H1 (cell line): ENCODE data around the gene TBC1D3B.

Experiments used
- CEBPB ChIP-seq: IDR thresholded peaks from 2 replicates; pipeline ENCODE4 v1.6.1; 2012; ENCODE audit warnings: low read depth, low read length
- EZH2 ChIP-seq: fragments of 200-600 bp; sonication (generic); IDR thresholded peaks from 2 replicates; pipeline ENCODE4 v1.7.1; 2012; ENCODE audit warnings: low read depth, mild to moderate bottlenecking, moderate library complexity, low read length, inconsistent platforms; ENCODE audit not compliant: severe bottlenecking
- JUND ChIP-seq: IDR thresholded peaks from 2 replicates; pipeline ENCODE4 v1.6.1; 2011; ENCODE audit warnings: mild to moderate bottlenecking, improper control_type of control experiment, low read length
- NRF1 ChIP-seq: IDR thresholded peaks from 2 replicates; pipeline ENCODE4 v1.6.1; 2011; ENCODE audit warnings: mild to moderate bottlenecking, low read depth, low read length, improper control_type of control experiment
- POLR2A ChIP-seq, 2 experiments: IDR thresholded peaks; 1 replicate in 1 of 2; 2 replicates in 1 of 2; pipeline ENCODE4 v1.6.1; 2011; ENCODE audit warnings: low read depth in 2 of 2, low read length in 2 of 2, mild to moderate bottlenecking in 2 of 2; ENCODE audit errors: control extremely low read depth in 1 of 2
- POLR2AphosphoS5 ChIP-seq: IDR thresholded peaks from 2 replicates; pipeline ENCODE4 v1.6.1; 2011; ENCODE audit warnings: low read depth, low read length
- RAD21 ChIP-seq, 2 experiments: IDR thresholded peaks in 1 of 2; conservative IDR thresholded peaks in 1 of 2; 2 replicates each; pipeline ENCODE4 v1.6.1; 2011; ENCODE audit warnings: low read depth in 2 of 2, low read length in 2 of 2, improper control_type of control experiment in 1 of 2, inconsistent platforms in 1 of 2, mild to moderate bottlenecking in 1 of 2, moderate library complexity in 1 of 2
- SIRT6 ChIP-seq: IDR thresholded peaks from one replicate; pipeline ENCODE4 v1.7.1; 2012; ENCODE audit warnings: low read length, inconsistent platforms
- SP1 ChIP-seq: IDR thresholded peaks from 2 replicates; pipeline ENCODE4 v1.6.1; 2011; ENCODE audit warnings: low read depth, low read length
- TAF1 ChIP-seq: IDR thresholded peaks from 2 replicates; pipeline ENCODE4 v1.6.1; 2011; ENCODE audit warnings: mild to moderate bottlenecking, low read depth, low read length
- YY1 ChIP-seq: IDR thresholded peaks from 2 replicates; pipeline ENCODE4 v1.6.1; 2011; ENCODE audit warnings: low read depth, mild to moderate bottlenecking, low read length
- TF ChIP-seq, protein P1 (sequence below): IDR thresholded peaks from 2 replicates; pipeline ENCODE4 v1.6.1; 2012; ENCODE audit warnings: low read length, inconsistent platforms
- TF ChIP-seq, protein P2 (sequence below), 3 experiments: IDR thresholded peaks; 1 replicate in 2 of 3; 2 replicates in 1 of 3; pipeline versions ENCODE4 v1.5.1 to v1.6.1; 2011; ENCODE audit warnings: low read length in 3 of 3, mild to moderate bottlenecking in 3 of 3, inconsistent platforms in 2 of 3, low read depth in 1 of 3, moderate library complexity in 1 of 3; ENCODE audit not compliant: insufficient read depth in 1 of 3; ENCODE audit errors: control extremely low read depth in 1 of 3

DNA sequence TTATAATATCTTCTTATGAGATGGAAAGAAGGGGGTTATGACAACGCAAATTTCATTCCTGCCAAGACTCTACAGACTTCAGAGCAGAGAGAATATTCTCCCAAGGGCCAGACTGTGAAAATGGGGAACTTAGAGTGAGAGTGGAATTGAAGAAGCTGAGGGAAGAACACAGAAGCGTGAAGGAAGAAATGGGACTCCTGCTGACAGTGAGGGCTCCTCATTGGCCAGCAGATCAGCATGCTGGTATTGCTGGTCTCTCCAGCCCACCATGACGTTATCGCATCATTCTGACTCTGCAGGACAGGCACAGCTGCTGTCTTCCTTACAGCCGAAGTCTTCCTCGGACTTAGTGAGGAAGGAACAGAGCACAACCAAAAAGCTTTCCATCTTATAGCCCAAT, 48.5 kb downstream of the TBC1D3B start:
- TF ChIP-seq CEBPB (no peak), SP1 (no peak), NRF1 (no peak), POLR2A (IDR thresholded peaks at IDR 0.05; ENCODE audit: control extremely low read depth in 1 of 2, low read depth in 2 of 2, low read length in 2 of 2) (no peak), POLR2AphosphoS5 (no peak), JUND (no peak), EZH2 (no peak), YY1 (no peak), TAF1 (no peak), SIRT6 (no peak), RAD21 (IDR thresholded peaks at IDR 0.05 in 1 of 2, conservative IDR thresholded peaks at IDR 0.05 in 1 of 2; ENCODE audit: low read depth in 2 of 2, low read length in 2 of 2) (no peak)
- TF ChIP-seq, protein P1, sequence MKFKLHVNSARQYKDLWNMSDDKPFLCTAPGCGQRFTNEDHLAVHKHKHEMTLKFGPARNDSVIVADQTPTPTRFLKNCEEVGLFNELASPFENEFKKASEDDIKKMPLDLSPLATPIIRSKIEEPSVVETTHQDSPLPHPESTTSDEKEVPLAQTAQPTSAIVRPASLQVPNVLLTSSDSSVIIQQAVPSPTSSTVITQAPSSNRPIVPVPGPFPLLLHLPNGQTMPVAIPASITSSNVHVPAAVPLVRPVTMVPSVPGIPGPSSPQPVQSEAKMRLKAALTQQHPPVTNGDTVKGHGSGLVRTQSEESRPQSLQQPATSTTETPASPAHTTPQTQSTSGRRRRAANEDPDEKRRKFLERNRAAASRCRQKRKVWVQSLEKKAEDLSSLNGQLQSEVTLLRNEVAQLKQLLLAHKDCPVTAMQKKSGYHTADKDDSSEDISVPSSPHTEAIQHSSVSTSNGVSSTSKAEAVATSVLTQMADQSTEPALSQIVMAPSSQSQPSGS, result no peak
- TF ChIP-seq, protein P2, sequence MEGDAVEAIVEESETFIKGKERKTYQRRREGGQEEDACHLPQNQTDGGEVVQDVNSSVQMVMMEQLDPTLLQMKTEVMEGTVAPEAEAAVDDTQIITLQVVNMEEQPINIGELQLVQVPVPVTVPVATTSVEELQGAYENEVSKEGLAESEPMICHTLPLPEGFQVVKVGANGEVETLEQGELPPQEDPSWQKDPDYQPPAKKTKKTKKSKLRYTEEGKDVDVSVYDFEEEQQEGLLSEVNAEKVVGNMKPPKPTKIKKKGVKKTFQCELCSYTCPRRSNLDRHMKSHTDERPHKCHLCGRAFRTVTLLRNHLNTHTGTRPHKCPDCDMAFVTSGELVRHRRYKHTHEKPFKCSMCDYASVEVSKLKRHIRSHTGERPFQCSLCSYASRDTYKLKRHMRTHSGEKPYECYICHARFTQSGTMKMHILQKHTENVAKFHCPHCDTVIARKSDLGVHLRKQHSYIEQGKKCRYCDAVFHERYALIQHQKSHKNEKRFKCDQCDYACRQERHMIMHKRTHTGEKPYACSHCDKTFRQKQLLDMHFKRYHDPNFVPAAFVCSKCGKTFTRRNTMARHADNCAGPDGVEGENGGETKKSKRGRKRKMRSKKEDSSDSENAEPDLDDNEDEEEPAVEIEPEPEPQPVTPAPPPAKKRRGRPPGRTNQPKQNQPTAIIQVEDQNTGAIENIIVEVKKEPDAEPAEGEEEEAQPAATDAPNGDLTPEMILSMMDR (IDR thresholded peaks at IDR 0.05; ENCODE audit: control extremely low read depth in 1 of 3, insufficient read depth in 1 of 3, low read depth in 1 of 3, low read length in 3 of 3), result no peak
